ENCODE results near the gene LRRC4B. TPM values are rescaled to one million over a fixed set of nuclear protein-coding genes. Genes with fewer than 3 reads are reported as not detected.

The LRRC4B gene
- total RNA-seq, 1 donor from 2014 or later = 1.0 TPM

DNA sequence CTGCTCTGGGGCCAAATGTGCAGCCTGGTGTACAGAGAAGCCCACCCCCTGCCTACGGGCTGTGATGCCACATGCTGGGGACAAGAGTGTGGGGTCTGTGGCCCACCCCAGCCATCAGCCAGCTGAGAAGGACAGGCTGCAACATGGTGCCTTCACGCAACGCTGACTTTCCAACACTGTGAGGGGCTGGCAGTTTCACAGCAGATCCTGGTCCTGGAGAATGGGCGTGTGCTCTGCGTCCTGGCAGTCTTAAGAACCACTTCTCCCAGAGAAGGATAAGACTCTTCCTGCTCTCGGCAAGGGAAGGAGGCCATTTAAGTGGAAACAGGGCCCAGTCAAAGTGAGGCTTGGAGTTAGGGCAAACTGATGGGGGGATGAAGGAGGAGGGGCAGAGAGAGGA is 4.6 kb downstream of the LRRC4B start:
- H3K9me3 Mint-ChIP-seq (ENCODE audit: low read depth) = no peaks in the 10 kb centered on the region
- no peak for DNase-seq (ENCODE audit: low spot score, unreplicated experiment)

DNA sequence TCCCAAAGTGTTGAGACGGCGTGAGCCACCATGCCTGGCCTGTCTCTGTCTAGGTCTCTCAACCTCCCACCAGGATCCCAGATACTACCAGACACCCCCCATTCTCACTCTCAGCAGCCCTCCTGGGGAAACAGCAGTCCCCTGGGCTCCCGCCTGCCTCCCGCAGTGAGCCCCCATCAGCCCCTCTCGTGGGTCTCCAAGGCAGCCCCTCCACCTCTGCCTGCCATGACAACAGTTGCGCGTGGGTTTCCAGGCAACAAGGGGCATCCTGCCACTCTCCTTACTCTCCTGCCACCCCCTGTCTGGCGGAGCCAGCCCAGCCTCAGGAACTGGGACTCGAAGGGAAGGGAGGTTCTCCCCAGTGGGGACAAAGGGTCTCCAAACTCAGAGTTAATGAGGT is 5.2 kb downstream of the LRRC4B start:
- Mint-ChIP-seq H3K4me1 (ENCODE audit: low read depth) (no peaks in the 10 kb centered on the region), H3K4me3 (ENCODE audit: low read depth) (no peak overlapping the region), H3K27me3 (peaks cover 61% of the 10 kb centered on the region), H3K36me3 (ENCODE audit: insufficient read depth) (no peaks in the 10 kb centered on the region), H3K27ac (no peak overlapping the region), H3K9me3 (ENCODE audit: low read depth) (no peaks in the 10 kb centered on the region)
- no peak for DNase-seq (ENCODE audit: low spot score, unreplicated experiment)
- TF ChIP-seq, protein P1, sequence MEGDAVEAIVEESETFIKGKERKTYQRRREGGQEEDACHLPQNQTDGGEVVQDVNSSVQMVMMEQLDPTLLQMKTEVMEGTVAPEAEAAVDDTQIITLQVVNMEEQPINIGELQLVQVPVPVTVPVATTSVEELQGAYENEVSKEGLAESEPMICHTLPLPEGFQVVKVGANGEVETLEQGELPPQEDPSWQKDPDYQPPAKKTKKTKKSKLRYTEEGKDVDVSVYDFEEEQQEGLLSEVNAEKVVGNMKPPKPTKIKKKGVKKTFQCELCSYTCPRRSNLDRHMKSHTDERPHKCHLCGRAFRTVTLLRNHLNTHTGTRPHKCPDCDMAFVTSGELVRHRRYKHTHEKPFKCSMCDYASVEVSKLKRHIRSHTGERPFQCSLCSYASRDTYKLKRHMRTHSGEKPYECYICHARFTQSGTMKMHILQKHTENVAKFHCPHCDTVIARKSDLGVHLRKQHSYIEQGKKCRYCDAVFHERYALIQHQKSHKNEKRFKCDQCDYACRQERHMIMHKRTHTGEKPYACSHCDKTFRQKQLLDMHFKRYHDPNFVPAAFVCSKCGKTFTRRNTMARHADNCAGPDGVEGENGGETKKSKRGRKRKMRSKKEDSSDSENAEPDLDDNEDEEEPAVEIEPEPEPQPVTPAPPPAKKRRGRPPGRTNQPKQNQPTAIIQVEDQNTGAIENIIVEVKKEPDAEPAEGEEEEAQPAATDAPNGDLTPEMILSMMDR (IDR thresholded peaks at IDR 0.05; ENCODE audit: unreplicated experiment) = no peak

More for the DNA sequence above, 4.6 kb downstream of the LRRC4B start:
- Mint-ChIP-seq H3K4me3 (ENCODE audit: low read depth) (no peak overlapping the region), H3K27me3 (peaks cover 58% of the 10 kb centered on the region), H3K36me3 (ENCODE audit: insufficient read depth) (no peaks in the 10 kb centered on the region), H3K27ac (no peak overlapping the region), H3K4me1 (ENCODE audit: low read depth) (no peaks in the 10 kb centered on the region)
- TF ChIP-seq, protein P1 (IDR thresholded peaks at IDR 0.05; ENCODE audit: unreplicated experiment) = no peak

DNA sequence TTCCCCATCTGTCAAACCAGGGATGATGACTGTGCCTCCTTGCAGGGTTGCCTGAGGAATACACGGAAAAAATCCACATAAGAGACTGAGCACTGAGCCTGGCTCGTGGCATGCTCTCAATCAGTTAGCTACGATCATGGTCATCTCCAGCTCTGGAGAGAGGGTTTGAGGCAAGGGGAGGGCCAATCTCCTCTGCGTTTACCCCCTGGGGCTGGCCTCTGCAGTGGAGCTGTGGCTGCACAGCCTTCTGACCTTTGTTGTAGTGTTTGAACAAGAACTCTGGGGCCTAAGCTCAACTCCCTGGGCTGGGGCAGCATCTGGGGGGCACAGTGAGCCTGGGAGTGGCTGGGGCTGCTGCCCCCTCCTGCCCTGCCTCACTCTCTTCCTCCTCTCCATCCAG is 5.9 kb downstream of the LRRC4B start:
- no peaks in the 10 kb centered on the region for H3K9me3 Mint-ChIP-seq (ENCODE audit: low read depth)

DNA sequence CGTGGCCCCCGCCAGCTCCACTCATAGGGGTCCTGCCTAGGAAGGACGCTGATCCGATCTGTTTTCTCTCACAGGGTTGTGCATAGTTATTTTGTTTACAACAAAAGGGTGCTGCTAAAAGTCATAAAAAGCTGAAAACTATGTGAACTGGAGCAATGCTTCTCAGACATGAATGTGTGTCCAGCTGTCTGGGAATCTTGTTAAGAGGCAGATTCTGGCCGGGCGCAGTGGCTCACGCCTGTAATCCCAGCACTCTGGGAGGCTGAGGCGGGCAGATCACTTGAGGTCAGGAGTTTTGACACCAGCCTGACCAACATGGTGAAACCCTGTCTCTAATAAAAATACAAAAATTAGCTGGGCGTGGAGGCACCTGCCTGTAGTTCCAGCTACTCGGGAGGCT is 8.6 kb downstream of the LRRC4B start:
- no peaks in the 10 kb centered on the region for H3K9me3 Mint-ChIP-seq (ENCODE audit: low read depth)
- peaks cover 6% of the 10 kb centered on the region for H3K4me1 Mint-ChIP-seq (ENCODE audit: low read depth)
- no peaks in the 10 kb centered on the region for H3K36me3 Mint-ChIP-seq (ENCODE audit: insufficient read depth)
- no peak overlapping the region for H3K4me3 Mint-ChIP-seq (ENCODE audit: low read depth)
- TF ChIP-seq, protein P1 (IDR thresholded peaks at IDR 0.05; ENCODE audit: unreplicated experiment) = no peak
- peaks cover 57% of the 10 kb centered on the region for H3K27me3 Mint-ChIP-seq
- peak overlapping the region; percentile 15 for H3K27ac Mint-ChIP-seq
- DNase-seq (ENCODE audit: low spot score, unreplicated experiment) = no peak

More for the DNA sequence above, 5.9 kb downstream of the LRRC4B start:
- no peak overlapping the region for H3K4me3 Mint-ChIP-seq (ENCODE audit: low read depth)
- H3K27ac Mint-ChIP-seq = no peak overlapping the region
- TF ChIP-seq, protein P1 (IDR thresholded peaks at IDR 0.05; ENCODE audit: unreplicated experiment) = no peak
- DNase-seq (ENCODE audit: low spot score, unreplicated experiment) = no peak
- H3K4me1 Mint-ChIP-seq (ENCODE audit: low read depth) = no peaks in the 10 kb centered on the region
- H3K27me3 Mint-ChIP-seq = peaks cover 64% of the 10 kb centered on the region
- no peaks in the 10 kb centered on the region for H3K36me3 Mint-ChIP-seq (ENCODE audit: insufficient read depth)

DNA sequence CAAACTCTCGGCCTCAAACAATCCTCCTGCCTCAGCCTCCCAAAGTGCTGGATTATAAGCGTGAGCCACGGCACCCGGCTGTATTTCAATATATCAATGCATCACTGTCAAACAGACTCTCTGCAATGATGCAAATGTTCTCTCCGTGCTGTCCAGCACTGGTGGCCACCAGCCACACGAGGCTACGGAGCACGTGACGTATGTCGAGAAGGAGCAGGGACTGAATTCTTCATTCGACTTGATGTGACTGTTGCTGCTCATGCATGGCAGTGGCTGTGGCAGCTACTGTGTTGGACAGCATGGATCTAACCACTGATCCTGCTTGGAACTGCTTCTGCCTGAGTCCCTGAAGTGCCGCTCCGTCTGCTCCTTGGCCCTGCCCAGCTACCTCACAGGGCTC is 9.8 kb downstream of the LRRC4B start:
- H3K4me3 Mint-ChIP-seq (ENCODE audit: low read depth) = no peak overlapping the region
- H3K36me3 Mint-ChIP-seq (ENCODE audit: insufficient read depth) = no peaks in the 10 kb centered on the region
- H3K27me3 Mint-ChIP-seq = peaks cover 55% of the 10 kb centered on the region
- TF ChIP-seq, protein P1 (IDR thresholded peaks at IDR 0.05; ENCODE audit: unreplicated experiment) = no peak
- no peak for DNase-seq (ENCODE audit: low spot score, unreplicated experiment)
- H3K27ac Mint-ChIP-seq = no peak overlapping the region
- H3K9me3 Mint-ChIP-seq (ENCODE audit: low read depth) = no peaks in the 10 kb centered on the region
- H3K4me1 Mint-ChIP-seq (ENCODE audit: low read depth) = peaks cover 6% of the 10 kb centered on the region

All from progenitor cell of endocrine pancreas (in vitro differentiated cells).